GM12878 (cell line): ENCODE data around the gene NCBP2.

Experiments
- CREB1 ChIP-seq: IDR thresholded peaks from 2 replicates; pipeline ENCODE4 v1.6.1; 2012; ENCODE audit warnings: low read depth, mild to moderate bottlenecking, inconsistent platforms
- EP300 ChIP-seq, 2 experiments: fragments of 150-350 bp in 1 of 2; IDR thresholded peaks; 2 replicates each; pipeline ENCODE4 v1.6.1; 2011 to 2012; ENCODE audit warnings: low read depth in 2 of 2, low read length in 2 of 2, borderline replicate concordance in 1 of 2, improper control_type of control experiment in 1 of 2, inconsistent platforms in 1 of 2; ENCODE audit not compliant: control insufficient read depth in 1 of 2
- JUND ChIP-seq: IDR thresholded peaks from 2 replicates; pipeline ENCODE4 v1.6.1; 2012; ENCODE audit warnings: low read depth, mild to moderate bottlenecking, low read length, improper control_type of control experiment, moderate library complexity
- POLR2AphosphoS5 ChIP-seq: IDR thresholded peaks from 2 replicates; pipeline ENCODE4 v1.6.1; 2011; ENCODE audit warnings: mild to moderate bottlenecking, low read length, inconsistent platforms
- SREBF1 ChIP-seq: IDR thresholded peaks from 2 replicates; pipeline ENCODE4 v1.6.1; 2012; ENCODE audit warnings: mild to moderate bottlenecking, low read length
- SUZ12 ChIP-seq: fragments of 200-600 bp; sonication (generic); IDR thresholded peaks from one replicate; pipeline ENCODE4 v1.6.1; 2018; ENCODE audit warnings: antibody characterized with exemption, mild to moderate bottlenecking; ENCODE audit not compliant: unreplicated experiment
- TAF1 ChIP-seq: IDR thresholded peaks from 2 replicates; pipeline ENCODE4 v1.6.1; 2011; ENCODE audit warnings: mild to moderate bottlenecking, low read depth, low read length, borderline replicate concordance
- TF ChIP-seq, protein P1 (sequence below), 3 experiments: IDR thresholded peaks in 2 of 3; conservative IDR thresholded peaks in 1 of 3; 2 replicates each; pipeline ENCODE4 v1.5.1; 2011; ENCODE audit warnings: low read depth in 3 of 3, low read length in 3 of 3, mild to moderate bottlenecking in 3 of 3, control low read depth in 2 of 3, moderate library complexity in 2 of 3, inconsistent platforms in 1 of 3, mixed read lengths in 1 of 3; ENCODE audit not compliant: control insufficient read depth in 2 of 3, insufficient read depth in 1 of 3; ENCODE audit errors: extremely low read depth in 1 of 3
- TF ChIP-seq, protein P2 (sequence below): IDR thresholded peaks from 2 replicates; pipeline ENCODE4 v1.6.1; 2011; ENCODE audit warnings: mild to moderate bottlenecking, low read depth, low read length, moderate library complexity; ENCODE audit not compliant: insufficient replicate concordance
- TF ChIP-seq, protein P3 (sequence below): IDR thresholded peaks from 2 replicates; pipeline ENCODE4 v1.6.1; 2011; ENCODE audit warnings: low read depth, mild to moderate bottlenecking, low read length, moderate library complexity, borderline replicate concordance; ENCODE audit errors: extremely low read depth
- TF ChIP-seq, protein P4 (sequence below): IDR thresholded peaks from 2 replicates; pipeline ENCODE4 v1.6.1; 2012; ENCODE audit warnings: improper control_type of control experiment, low read depth, low read length; ENCODE audit not compliant: insufficient replicate concordance
- TF ChIP-seq, protein P5 (sequence below): IDR thresholded peaks from 2 replicates; pipeline ENCODE4 v1.6.1; 2012; ENCODE audit warnings: low read depth, low read length, improper control_type of control experiment
- TF ChIP-seq, protein P6 (sequence below): fragments of 450-650 bp; IDR thresholded peaks from 2 replicates; pipeline ENCODE4 v1.6.1; 2016; ENCODE audit warnings: mild to moderate bottlenecking

DNA sequence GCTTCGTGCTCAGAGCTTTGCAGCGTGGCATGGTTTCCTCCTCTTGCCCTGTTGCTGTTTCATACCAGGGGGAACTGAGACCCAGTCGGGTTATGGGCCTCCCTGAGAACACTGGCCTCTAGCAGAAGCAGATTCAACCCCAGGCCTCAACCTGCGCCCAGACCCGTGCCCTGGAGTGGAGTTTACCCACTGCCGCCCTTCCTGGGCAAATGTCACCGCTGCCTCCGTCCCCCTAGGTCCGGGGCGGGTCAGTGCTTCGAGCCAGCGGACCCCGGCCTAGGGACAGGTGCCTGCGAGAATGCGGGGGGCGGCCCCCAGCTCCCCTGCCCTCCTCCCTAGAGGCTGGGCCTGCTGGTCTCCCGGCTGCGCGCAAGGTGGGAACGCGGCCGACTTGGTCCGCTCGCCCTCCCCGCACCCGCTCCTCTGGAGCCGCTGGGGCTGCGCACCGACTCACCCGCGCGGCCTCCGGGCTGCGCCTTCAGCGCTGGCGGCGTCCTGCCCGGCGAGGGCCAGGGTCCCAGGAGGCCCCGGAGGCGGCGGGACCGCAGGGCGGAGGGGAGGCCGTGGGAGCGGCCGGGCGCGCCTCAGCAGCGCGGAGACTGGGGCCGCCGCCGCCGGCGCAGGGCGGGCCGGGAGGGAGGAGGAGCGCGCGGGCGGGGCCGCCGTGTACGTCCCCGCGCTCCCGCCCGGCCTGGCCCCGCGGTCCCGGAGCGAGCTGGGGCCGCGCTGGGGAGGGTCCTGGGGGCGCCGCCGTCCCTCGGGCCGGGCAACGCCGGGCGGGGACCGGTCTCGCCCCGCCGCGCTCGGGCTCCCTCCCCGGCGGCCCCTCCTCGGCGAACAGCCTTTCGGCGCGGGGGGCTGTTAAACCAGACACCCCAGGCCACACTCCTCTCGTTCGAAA is 26.2 kb upstream of the NCBP2 start, which contains the start of gene PIGZ:
- TF ChIP-seq CREB1 (no peak), TAF1 (no peak), SUZ12 (no peak), EP300 (IDR thresholded peaks at IDR 0.05; ENCODE audit: borderline replicate concordance in 1 of 2, control insufficient read depth in 1 of 2, low read depth in 2 of 2, low read length in 2 of 2) (no peak), POLR2AphosphoS5 (no peak), SREBF1 (no peak), JUND (no peak)
- TF ChIP-seq, protein P1, sequence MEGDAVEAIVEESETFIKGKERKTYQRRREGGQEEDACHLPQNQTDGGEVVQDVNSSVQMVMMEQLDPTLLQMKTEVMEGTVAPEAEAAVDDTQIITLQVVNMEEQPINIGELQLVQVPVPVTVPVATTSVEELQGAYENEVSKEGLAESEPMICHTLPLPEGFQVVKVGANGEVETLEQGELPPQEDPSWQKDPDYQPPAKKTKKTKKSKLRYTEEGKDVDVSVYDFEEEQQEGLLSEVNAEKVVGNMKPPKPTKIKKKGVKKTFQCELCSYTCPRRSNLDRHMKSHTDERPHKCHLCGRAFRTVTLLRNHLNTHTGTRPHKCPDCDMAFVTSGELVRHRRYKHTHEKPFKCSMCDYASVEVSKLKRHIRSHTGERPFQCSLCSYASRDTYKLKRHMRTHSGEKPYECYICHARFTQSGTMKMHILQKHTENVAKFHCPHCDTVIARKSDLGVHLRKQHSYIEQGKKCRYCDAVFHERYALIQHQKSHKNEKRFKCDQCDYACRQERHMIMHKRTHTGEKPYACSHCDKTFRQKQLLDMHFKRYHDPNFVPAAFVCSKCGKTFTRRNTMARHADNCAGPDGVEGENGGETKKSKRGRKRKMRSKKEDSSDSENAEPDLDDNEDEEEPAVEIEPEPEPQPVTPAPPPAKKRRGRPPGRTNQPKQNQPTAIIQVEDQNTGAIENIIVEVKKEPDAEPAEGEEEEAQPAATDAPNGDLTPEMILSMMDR (IDR thresholded peaks at IDR 0.05 in 2 of 3, conservative IDR thresholded peaks at IDR 0.05 in 1 of 3; ENCODE audit: control insufficient read depth in 2 of 3, extremely low read depth in 1 of 3, insufficient read depth in 1 of 3, low read depth in 3 of 3, low read length in 3 of 3): no peak
- TF ChIP-seq, protein P2, sequence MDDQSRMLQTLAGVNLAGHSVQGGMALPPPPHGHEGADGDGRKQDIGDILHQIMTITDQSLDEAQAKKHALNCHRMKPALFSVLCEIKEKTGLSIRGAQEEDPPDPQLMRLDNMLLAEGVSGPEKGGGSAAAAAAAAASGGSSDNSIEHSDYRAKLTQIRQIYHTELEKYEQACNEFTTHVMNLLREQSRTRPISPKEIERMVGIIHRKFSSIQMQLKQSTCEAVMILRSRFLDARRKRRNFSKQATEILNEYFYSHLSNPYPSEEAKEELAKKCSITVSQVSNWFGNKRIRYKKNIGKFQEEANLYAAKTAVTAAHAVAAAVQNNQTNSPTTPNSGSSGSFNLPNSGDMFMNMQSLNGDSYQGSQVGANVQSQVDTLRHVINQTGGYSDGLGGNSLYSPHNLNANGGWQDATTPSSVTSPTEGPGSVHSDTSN: no peak
- TF ChIP-seq, protein P3, sequence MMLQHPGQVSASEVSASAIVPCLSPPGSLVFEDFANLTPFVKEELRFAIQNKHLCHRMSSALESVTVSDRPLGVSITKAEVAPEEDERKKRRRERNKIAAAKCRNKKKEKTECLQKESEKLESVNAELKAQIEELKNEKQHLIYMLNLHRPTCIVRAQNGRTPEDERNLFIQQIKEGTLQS: no peak
- TF ChIP-seq, protein P4, sequence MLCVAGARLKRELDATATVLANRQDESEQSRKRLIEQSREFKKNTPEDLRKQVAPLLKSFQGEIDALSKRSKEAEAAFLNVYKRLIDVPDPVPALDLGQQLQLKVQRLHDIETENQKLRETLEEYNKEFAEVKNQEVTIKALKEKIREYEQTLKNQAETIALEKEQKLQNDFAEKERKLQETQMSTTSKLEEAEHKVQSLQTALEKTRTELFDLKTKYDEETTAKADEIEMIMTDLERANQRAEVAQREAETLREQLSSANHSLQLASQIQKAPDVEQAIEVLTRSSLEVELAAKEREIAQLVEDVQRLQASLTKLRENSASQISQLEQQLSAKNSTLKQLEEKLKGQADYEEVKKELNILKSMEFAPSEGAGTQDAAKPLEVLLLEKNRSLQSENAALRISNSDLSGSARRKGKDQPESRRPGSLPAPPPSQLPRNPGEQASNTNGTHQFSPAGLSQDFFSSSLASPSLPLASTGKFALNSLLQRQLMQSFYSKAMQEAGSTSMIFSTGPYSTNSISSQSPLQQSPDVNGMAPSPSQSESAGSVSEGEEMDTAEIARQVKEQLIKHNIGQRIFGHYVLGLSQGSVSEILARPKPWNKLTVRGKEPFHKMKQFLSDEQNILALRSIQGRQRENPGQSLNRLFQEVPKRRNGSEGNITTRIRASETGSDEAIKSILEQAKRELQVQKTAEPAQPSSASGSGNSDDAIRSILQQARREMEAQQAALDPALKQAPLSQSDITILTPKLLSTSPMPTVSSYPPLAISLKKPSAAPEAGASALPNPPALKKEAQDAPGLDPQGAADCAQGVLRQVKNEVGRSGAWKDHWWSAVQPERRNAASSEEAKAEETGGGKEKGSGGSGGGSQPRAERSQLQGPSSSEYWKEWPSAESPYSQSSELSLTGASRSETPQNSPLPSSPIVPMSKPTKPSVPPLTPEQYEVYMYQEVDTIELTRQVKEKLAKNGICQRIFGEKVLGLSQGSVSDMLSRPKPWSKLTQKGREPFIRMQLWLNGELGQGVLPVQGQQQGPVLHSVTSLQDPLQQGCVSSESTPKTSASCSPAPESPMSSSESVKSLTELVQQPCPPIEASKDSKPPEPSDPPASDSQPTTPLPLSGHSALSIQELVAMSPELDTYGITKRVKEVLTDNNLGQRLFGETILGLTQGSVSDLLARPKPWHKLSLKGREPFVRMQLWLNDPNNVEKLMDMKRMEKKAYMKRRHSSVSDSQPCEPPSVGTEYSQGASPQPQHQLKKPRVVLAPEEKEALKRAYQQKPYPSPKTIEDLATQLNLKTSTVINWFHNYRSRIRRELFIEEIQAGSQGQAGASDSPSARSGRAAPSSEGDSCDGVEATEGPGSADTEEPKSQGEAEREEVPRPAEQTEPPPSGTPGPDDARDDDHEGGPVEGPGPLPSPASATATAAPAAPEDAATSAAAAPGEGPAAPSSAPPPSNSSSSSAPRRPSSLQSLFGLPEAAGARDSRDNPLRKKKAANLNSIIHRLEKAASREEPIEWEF: no peak
- TF ChIP-seq, protein P5, sequence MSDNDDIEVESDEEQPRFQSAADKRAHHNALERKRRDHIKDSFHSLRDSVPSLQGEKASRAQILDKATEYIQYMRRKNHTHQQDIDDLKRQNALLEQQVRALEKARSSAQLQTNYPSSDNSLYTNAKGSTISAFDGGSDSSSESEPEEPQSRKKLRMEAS: no peak
- TF ChIP-seq, protein P6, sequence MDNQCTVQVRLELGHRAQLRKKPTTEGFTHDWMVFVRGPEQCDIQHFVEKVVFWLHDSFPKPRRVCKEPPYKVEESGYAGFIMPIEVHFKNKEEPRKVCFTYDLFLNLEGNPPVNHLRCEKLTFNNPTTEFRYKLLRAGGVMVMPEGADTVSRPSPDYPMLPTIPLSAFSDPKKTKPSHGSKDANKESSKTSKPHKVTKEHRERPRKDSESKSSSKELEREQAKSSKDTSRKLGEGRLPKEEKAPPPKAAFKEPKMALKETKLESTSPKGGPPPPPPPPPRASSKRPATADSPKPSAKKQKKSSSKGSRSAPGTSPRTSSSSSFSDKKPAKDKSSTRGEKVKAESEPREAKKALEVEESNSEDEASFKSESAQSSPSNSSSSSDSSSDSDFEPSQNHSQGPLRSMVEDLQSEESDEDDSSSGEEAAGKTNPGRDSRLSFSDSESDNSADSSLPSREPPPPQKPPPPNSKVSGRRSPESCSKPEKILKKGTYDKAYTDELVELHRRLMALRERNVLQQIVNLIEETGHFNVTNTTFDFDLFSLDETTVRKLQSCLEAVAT: no peak
